GM23248 (cell line): ENCODE results near the gene TXLNB.

Experiments used
- EZH2 ChIP-seq: fragments of 200-600 bp; sonication (generic); IDR thresholded peaks from 2 replicates; pipeline ENCODE4 v1.6.1; 2018; ENCODE audit warnings: antibody characterized with exemption, mild to moderate bottlenecking; ENCODE audit not compliant: insufficient read depth, poor library complexity, severe bottlenecking
- EZH2phosphoT487 ChIP-seq: fragments of 200-600 bp; sonication (generic); IDR thresholded peaks from 2 replicates; pipeline ENCODE4 v1.6.1; 2018; ENCODE audit warnings: antibody characterized with exemption, moderate library complexity, mild to moderate bottlenecking, low read depth; ENCODE audit not compliant: insufficient read depth

- TF ChIP-seq EZH2 (no peak), EZH2phosphoT487 (no peak)
These were observed 49.1 kb downstream of the TXLNB start for GRCh38 chr6:139242457-139243240.
